Stomach (tissue), 4 donors: ENCODE measurements around the gene MAGT1.

Source experiments
- CTCF ChIP-seq, 7 experiments: fragments of 450-650 bp in 4 of 7; fragments of 200-600 bp in 3 of 7; sonication (generic) in 3 of 7; IDR thresholded peaks; one replicate each; pipeline ENCODE4 v1.5.1; 2016 to 2019; ENCODE audit warnings: antibody characterized with exemption in 7 of 7, control low read depth in 2 of 7, mild to moderate bottlenecking in 1 of 7
- POLR2A ChIP-seq, 4 donors: fragments of 450-650 bp; IDR thresholded peaks; one replicate each; pipeline ENCODE4 v1.6.1; 2016; ENCODE audit warnings: antibody characterized with exemption in 4 of 4, control low read depth in 2 of 4, mild to moderate bottlenecking in 1 of 4, moderate library complexity in 1 of 4

GRCh38 chrX:77892887-77893286, 2.3 kb downstream of the MAGT1 start:
- TF ChIP-seq CTCF (IDR thresholded peaks at IDR 0.05): no peak
- TF ChIP-seq POLR2A (IDR thresholded peaks at IDR 0.05): no peak
